Measurements from ENCODE around the gene EBI3.

DNA sequence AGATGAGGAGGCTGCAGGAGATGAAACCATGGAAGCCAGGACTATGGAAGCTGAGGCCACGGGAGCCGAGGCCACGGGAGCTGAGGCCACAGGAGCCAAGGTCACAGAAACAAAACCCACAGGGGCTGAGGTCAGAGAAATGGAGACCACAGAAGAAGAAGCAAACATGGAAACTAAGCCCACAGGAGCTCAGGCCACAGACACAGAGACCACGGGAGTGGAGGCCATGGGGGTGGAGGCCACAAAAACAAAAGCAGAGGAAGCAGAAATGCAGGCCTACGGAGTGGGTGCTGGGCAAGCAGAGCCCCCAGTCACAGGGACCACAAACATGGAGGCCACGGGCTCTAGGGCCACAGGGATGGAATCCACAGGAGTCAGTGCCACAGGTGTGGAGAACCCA lies 12.5 kb upstream of the EBI3 start:
- TF ChIP-seq, protein P1, sequence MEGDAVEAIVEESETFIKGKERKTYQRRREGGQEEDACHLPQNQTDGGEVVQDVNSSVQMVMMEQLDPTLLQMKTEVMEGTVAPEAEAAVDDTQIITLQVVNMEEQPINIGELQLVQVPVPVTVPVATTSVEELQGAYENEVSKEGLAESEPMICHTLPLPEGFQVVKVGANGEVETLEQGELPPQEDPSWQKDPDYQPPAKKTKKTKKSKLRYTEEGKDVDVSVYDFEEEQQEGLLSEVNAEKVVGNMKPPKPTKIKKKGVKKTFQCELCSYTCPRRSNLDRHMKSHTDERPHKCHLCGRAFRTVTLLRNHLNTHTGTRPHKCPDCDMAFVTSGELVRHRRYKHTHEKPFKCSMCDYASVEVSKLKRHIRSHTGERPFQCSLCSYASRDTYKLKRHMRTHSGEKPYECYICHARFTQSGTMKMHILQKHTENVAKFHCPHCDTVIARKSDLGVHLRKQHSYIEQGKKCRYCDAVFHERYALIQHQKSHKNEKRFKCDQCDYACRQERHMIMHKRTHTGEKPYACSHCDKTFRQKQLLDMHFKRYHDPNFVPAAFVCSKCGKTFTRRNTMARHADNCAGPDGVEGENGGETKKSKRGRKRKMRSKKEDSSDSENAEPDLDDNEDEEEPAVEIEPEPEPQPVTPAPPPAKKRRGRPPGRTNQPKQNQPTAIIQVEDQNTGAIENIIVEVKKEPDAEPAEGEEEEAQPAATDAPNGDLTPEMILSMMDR (IDR thresholded peaks at IDR 0.05), result no peak
- no peak for TF ChIP-seq POLR2AphosphoS5 (IDR thresholded peaks at IDR 0.05; ENCODE audit: insufficient read depth in 1 of 2, low read depth in 1 of 2)

Data from vagina (tissue), 2 donors.